IMR-90 (cell line): ENCODE data around the gene MED12L. TPM values are rescaled to one million over a fixed set of nuclear protein-coding genes. Genes with fewer than 3 reads are reported as not detected.

ENCODE experiments used
- ATAC-seq: fragments of 200-7000 bp; cut with Tn5 transposase; 2 replicates; pipeline ENCODE4 v1.9.1; 2020; ENCODE audit warnings: low read depth, mild to moderate bottlenecking, moderate library complexity
- BruUV-seq: library from RNA; stranded (reverse); fragments of 400-500 nt; replicated peaks from 2 replicates; lab custom pipeline; 2021; lab: Mats Ljungman, UMichigan
- CTCF ChIA-PET: fragments of 300-600 bp; formaldehyde crosslinking; extraction: SDS; loops from one replicate; lab custom pipeline; 2021; ENCODE audit warnings: antibody characterized with exemption; lab: Yijun Ruan, JAX
- POLR2A ChIA-PET: fragments of 300-600 bp; sonication (Branson Sonifier 250); formaldehyde crosslinking; loops from one replicate; lab custom pipeline; 2022; ENCODE audit warnings: antibody characterized with exemption; ENCODE audit not compliant: unreplicated experiment; lab: Charles Lee
- DNase-seq: peaks from one replicate; pipeline ENCODE4 v3.0.0; 2013
- H2AFZ ChIP-seq: replicated peaks from 2 replicates; pipeline ENCODE3; 2013; ENCODE audit warnings: low read length, mild to moderate bottlenecking; ENCODE audit not compliant: poor library complexity
- H2AK5ac ChIP-seq: 2 replicates; pipeline ENCODE4 v1.6.1; 2013; ENCODE audit warnings: low read depth, low read length, inconsistent platforms
- H2AK9ac ChIP-seq: replicated peaks from 2 replicates; pipeline ENCODE3; 2013; ENCODE audit warnings: mild to moderate bottlenecking, low read depth, low read length, moderate library complexity; ENCODE audit not compliant: poor library complexity
- H2BK120ac ChIP-seq: 2 replicates; pipeline ENCODE4 v1.6.1; 2013; ENCODE audit warnings: low read depth, low read length, inconsistent platforms
- H2BK15ac ChIP-seq: 3 replicates; pipeline ENCODE4 v1.6.1; 2013; ENCODE audit warnings: low read depth, low read length, inconsistent platforms
- H2BK20ac ChIP-seq: 2 replicates; pipeline ENCODE4 v1.6.1; 2013; ENCODE audit warnings: low read depth, mild to moderate bottlenecking, inconsistent platforms, low read length, moderate library complexity
- H2BK5ac ChIP-seq: 2 replicates; pipeline ENCODE4 v1.6.1; 2013; ENCODE audit warnings: mild to moderate bottlenecking, low read depth, low read length, inconsistent platforms; ENCODE audit not compliant: poor library complexity, severe bottlenecking
- H3K14ac ChIP-seq: replicated peaks from 2 replicates; pipeline ENCODE4 v1.6.1; 2013; ENCODE audit warnings: low read depth, low read length, inconsistent platforms
- H3K18ac ChIP-seq: 2 replicates; pipeline ENCODE4 v1.6.1; 2013; ENCODE audit warnings: low read depth, low read length, control low read depth
- H3K23ac ChIP-seq: 2 replicates; pipeline ENCODE4 v1.6.1; 2013; ENCODE audit warnings: low read depth, low read length, inconsistent platforms
- H3K27ac ChIP-seq: 2 replicates; pipeline ENCODE4 v1.5.1; 2013; ENCODE audit warnings: mild to moderate bottlenecking, control low read depth, low read length; ENCODE audit not compliant: insufficient read depth
- H3K27me3 ChIP-seq: 2 replicates; pipeline ENCODE4 v1.6.1; 2013; ENCODE audit warnings: low read length; ENCODE audit not compliant: control insufficient read depth, insufficient read depth
- H3K36me3 ChIP-seq: 2 replicates; pipeline ENCODE4 v1.6.1; 2013; ENCODE audit warnings: low read length, mixed read lengths; ENCODE audit not compliant: control insufficient read depth, insufficient read depth
- H3K4ac ChIP-seq: 2 replicates; pipeline ENCODE4 v1.6.1; 2013; ENCODE audit warnings: low read depth, low read length, inconsistent platforms
- H3K4me1 ChIP-seq: 2 replicates; pipeline ENCODE4 v1.6.1; 2013; ENCODE audit warnings: low read length, mixed read lengths; ENCODE audit not compliant: control insufficient read depth, insufficient read depth
- H3K4me2 ChIP-seq: 2 replicates; pipeline ENCODE4 v1.6.1; 2013; ENCODE audit warnings: low read depth, mild to moderate bottlenecking, control low read depth, low read length, moderate library complexity
- H3K4me3 ChIP-seq: 2 replicates; pipeline ENCODE4 v1.5.1; 2013; ENCODE audit warnings: low read depth, mild to moderate bottlenecking, control low read depth, low read length, moderate library complexity; ENCODE audit not compliant: insufficient read depth
- H3K56ac ChIP-seq: 2 replicates; pipeline ENCODE4 v1.6.1; 2013; ENCODE audit warnings: low read length, inconsistent platforms; ENCODE audit not compliant: insufficient read depth; ENCODE audit errors: extremely low read depth
- H3K79me1 ChIP-seq, 2 experiments: 2 replicates each; pipeline ENCODE4 v1.6.1; 2013; ENCODE audit warnings: low read length in 2 of 2, inconsistent platforms in 1 of 2, low read depth in 1 of 2
- H3K9ac ChIP-seq: 2 replicates; pipeline ENCODE4 v1.6.1; 2013; ENCODE audit warnings: low read depth, low read length, control low read depth
- H3K9me1 ChIP-seq: 2 replicates; pipeline ENCODE4 v1.6.1; 2013; ENCODE audit warnings: low read length, inconsistent platforms; ENCODE audit not compliant: insufficient read depth
- H3K9me3 ChIP-seq: 2 replicates; pipeline ENCODE4 v1.6.1; 2013; ENCODE audit warnings: low read length; ENCODE audit not compliant: control insufficient read depth, insufficient read depth
- H4K20me1 ChIP-seq: 2 replicates; pipeline ENCODE4 v1.6.1; 2013; ENCODE audit warnings: low read length, inconsistent platforms; ENCODE audit not compliant: insufficient read depth
- H4K5ac ChIP-seq: 2 replicates; pipeline ENCODE4 v1.6.1; 2013; ENCODE audit warnings: mild to moderate bottlenecking, low read depth, low read length, control low read depth
- H4K8ac ChIP-seq, 2 experiments: 2 replicates each; pipeline ENCODE4 v1.6.1; 2013; ENCODE audit warnings: low read depth in 2 of 2, low read length in 2 of 2, control low read depth in 1 of 2, inconsistent platforms in 1 of 2
- H4K91ac ChIP-seq: 2 replicates; pipeline ENCODE4 v1.6.1; 2013; ENCODE audit warnings: low read depth, low read length, inconsistent platforms; ENCODE audit not compliant: insufficient read depth
- CHD1 ChIP-seq: IDR thresholded peaks from 2 replicates; pipeline ENCODE4 v1.6.1; 2012; ENCODE audit warnings: low read depth, low read length, improper control_type of control experiment
- NFE2L2 ChIP-seq: fragments of 150-350 bp; IDR thresholded peaks from 2 replicates; pipeline ENCODE4 v1.6.1; 2016; ENCODE audit warnings: low read depth, mild to moderate bottlenecking, low read length
- POLR2A ChIP-seq: IDR thresholded peaks from 2 replicates; pipeline ENCODE4 v1.6.1; 2012; ENCODE audit warnings: mild to moderate bottlenecking, low read depth, low read length
- SMC3 ChIP-seq: fragments of 150-350 bp; IDR thresholded peaks from 2 replicates; pipeline ENCODE4 v1.6.1; 2016; ENCODE audit warnings: low read depth, mild to moderate bottlenecking, antibody characterized with exemption, low read length, moderate library complexity
- WGBS, 2 experiments: methylation state at CpG; one replicate each; pipeline versions ENCODE4 v1.1.5 to v1.1.7; 2013; ENCODE audit warnings: missing lambda C conversion rate in 2 of 2; ENCODE audit not compliant: insufficient read length in 1 of 2; ENCODE audit errors: extremely low coverage in 2 of 2; 5-methylcytosine and 5-hydroxymethylcytosine counted together
- dilution Hi-C: fragments of 300-500 bp; cut with HindIII; formaldehyde crosslinking; loops from one replicate; pipeline ENCODE4 v1.14.3; 2018; ENCODE audit warnings: low sequenced_read_pairs; ENCODE audit not compliant: unreplicated experiment
- in situ Hi-C: fragments of 300-500 bp; cut with MboI; formaldehyde crosslinking; loops from 3 replicates; pipeline ENCODE4 v1.14.3; 2019; ENCODE audit warnings: low sequenced_read_pairs, inconsistent platforms, mixed read lengths
- intact Hi-C: fragments of 100-400 bp; cut with micrococcal nuclease; formaldehyde crosslinking; loops from 2 replicates; pipeline ENCODE4 v1.10.0; 2022
- polyA plus RNA-seq, 3 experiments: library from polyadenylated mRNA; depleted of rRNA; stranded (reverse); fragments of >200 nt; gene quantifications; 2 replicates each; pipeline ENCODE4 v1.2.3, GENCODE V29; 2012; ENCODE audit warnings: low replicate concordance in 1 of 3
- total RNA-seq: library from RNA; depleted of rRNA; stranded (reverse); fragments of >200 nt; gene quantifications from 2 replicates; pipeline ENCODE4 v1.2.3, GENCODE V29; 2012
- TF ChIP-seq, protein P1 (sequence below): fragments of 150-350 bp; IDR thresholded peaks from 2 replicates; pipeline ENCODE4 v1.6.1; 2016; ENCODE audit warnings: low read depth, mild to moderate bottlenecking, low read length, moderate library complexity, borderline replicate concordance

MED12L gene
- total and polyA plus RNA-seq, 2 of the 4 experiments (the other 2 are of a cell fraction), result 0.05 to 0.18 TPM

DNA sequence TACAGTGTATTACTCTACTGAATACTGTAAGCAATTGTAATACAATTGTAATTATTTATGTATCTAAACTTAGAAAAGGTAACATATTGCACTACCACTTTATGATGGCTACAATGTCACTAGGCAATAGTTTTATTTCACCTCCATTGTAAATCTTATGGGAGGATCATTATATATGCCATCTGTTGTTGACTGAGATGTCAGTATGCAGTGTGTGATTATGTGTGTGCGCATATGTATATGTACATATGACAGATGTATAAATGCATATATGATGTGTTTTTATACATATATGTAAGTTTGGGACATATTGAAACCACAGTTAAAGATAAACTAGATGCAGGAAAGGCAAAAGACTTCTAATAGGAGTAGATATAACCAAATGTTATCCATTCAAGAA, 366.9 kb downstream of the MED12L start:
- Histone ChIP-seq H3K9me1 (no peaks in the 10 kb centered on the region), H3K27ac (no peak overlapping the region), H3K79me1 (no peaks in the 10 kb centered on the region), H3K4ac (no peak overlapping the region), H3K4me1 (no peaks in the 10 kb centered on the region), H3K23ac (no peak overlapping the region), H3K4me2 (no peak overlapping the region), H3K4me3 (no peak overlapping the region), H3K9ac (no peak overlapping the region), H2BK120ac (no peak overlapping the region), H4K8ac (no peak overlapping the region), H2AK5ac (no peak overlapping the region), H3K14ac (no peak overlapping the region), H3K18ac (no peak overlapping the region), H4K5ac (no peak overlapping the region), H3K27me3 (peaks cover 4% of the 10 kb centered on the region), H2BK20ac (no peak overlapping the region), H4K91ac (no peak overlapping the region), H4K20me1 (no peaks in the 10 kb centered on the region), H3K56ac (no peak overlapping the region), H3K9me3 (no peaks in the 10 kb centered on the region), H2AFZ (no peak overlapping the region), H3K36me3 (no peaks in the 10 kb centered on the region), H2AK9ac (no peak overlapping the region), H2BK5ac (no peak overlapping the region), H2BK15ac (no peak overlapping the region)
- ATAC-seq (no peak), DNase-seq (no peak)
- dilution Hi-C loops, result no loop called here
- in situ Hi-C loops, result no loop called here
- TF ChIP-seq POLR2A, result no peak
- TF ChIP-seq, protein P1, sequence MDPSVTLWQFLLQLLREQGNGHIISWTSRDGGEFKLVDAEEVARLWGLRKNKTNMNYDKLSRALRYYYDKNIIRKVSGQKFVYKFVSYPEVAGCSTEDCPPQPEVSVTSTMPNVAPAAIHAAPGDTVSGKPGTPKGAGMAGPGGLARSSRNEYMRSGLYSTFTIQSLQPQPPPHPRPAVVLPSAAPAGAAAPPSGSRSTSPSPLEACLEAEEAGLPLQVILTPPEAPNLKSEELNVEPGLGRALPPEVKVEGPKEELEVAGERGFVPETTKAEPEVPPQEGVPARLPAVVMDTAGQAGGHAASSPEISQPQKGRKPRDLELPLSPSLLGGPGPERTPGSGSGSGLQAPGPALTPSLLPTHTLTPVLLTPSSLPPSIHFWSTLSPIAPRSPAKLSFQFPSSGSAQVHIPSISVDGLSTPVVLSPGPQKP, result no peak
- TF ChIP-seq NFE2L2, result no peak
- no peak for TF ChIP-seq SMC3
- no peak for TF ChIP-seq CHD1
- intact Hi-C loops, result no loop called here
- ChIA-PET CTCF (no interaction called here), POLR2A (no interaction called here)
- no CpG with 5 or more reads among the region's 1 CpG for WGBS, 2 experiments
- BruUV-seq, result no TSS peak
